BJ (cell line): ENCODE results near the gene ZNF697. TPM values are rescaled to one million over a fixed set of nuclear protein-coding genes. Genes with fewer than 3 reads are reported as not detected.
"Not testable (repeated sequence)": the region's sequence is repeated elsewhere in the genome, so short reads cannot be mapped to it uniquely, and the experiment has no call there.

ENCODE experiments used
- CTCF ChIA-PET: fragments of 350-600 bp; formaldehyde crosslinking; extraction: SDS; loops from one replicate; lab custom pipeline; 2021; ENCODE audit warnings: antibody characterized with exemption, inconsistent platforms; lab: Yijun Ruan, JAX
- POLR2A ChIA-PET: fragments of 300-600 bp; sonication (Branson Sonifier 250); formaldehyde crosslinking; extraction: SDS; loops from one replicate; lab custom pipeline; 2021; ENCODE audit warnings: antibody characterized with exemption; lab: Charles Lee
- DNase-seq: peaks from one replicate; pipeline ENCODE4 v3.0.0-alpha.2; 2011; ENCODE audit warnings: low read depth
- H3K27me3 ChIP-seq: 2 replicates; pipeline ENCODE4 v1.6.0; 2011; ENCODE audit warnings: low read length; ENCODE audit not compliant: control insufficient read depth, insufficient read depth
- H3K36me3 ChIP-seq: 2 replicates; pipeline ENCODE4 v1.5.1; 2011; ENCODE audit warnings: low read length; ENCODE audit not compliant: control insufficient read depth, insufficient read depth
- H3K4me3 ChIP-seq: 2 replicates; pipeline ENCODE4 v1.5.1; 2011; ENCODE audit warnings: low read depth, mild to moderate bottlenecking, control low read depth, low read length
- CTCF ChIP-seq: IDR thresholded peaks from 2 replicates; pipeline ENCODE4 v1.5.1; 2011; ENCODE audit warnings: low read depth, mild to moderate bottlenecking, control low read depth, inconsistent platforms, low read length, moderate library complexity; ENCODE audit not compliant: insufficient read depth
- polyA plus RNA-seq: library from polyadenylated mRNA; depleted of rRNA; stranded (reverse); fragments of >200 nt; gene quantifications from 2 replicates; pipeline ENCODE4 v1.2.3, GENCODE V29; 2011

ZNF697 gene
- polyA plus RNA-seq, 1 experiment: 3.2 TPM

GRCh38 chr1:119603695-119604094 is 44.4 kb downstream of the ZNF697 start:
- DNase-seq: no peak
- ChIA-PET CTCF (interaction anchor here (1.6 to 1.7 kb wide), 2 partner anchors 11 to 72 kb away, joined by 4 to 6 read pairs; no protein-coding TSS in a partner anchor), POLR2A (interaction anchor here (0.5 kb wide), 1 partner anchor 104 kb away, joined by 12 read pairs; no protein-coding TSS in a partner anchor)

DNA sequence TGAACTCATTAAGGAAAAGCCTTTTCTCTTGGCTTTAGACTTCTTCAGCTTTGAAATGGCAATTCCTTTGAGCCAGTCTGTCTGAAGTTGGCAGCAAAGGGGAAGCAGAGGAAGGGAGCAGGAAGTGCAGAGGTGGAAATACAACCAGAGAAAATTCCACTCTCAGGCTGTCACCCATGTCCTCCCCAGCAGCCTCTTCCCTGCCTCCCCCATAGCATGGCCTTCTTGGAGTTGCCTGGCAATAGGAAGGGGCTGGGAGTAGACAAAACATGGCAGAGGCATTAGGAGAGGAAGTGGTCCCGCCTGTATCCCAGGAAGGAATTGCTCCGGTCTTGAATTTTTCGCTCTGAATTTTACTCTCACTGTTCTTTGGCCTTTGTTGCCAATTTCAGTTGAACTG is 44.8 kb downstream of the ZNF697 start:
- POLR2A ChIA-PET: interaction anchor here (0.5 kb wide), 1 partner anchor 104 kb away, joined by 12 read pairs; no protein-coding TSS in a partner anchor
- CTCF ChIA-PET: interaction anchor here (1.6 to 1.7 kb wide), 2 partner anchors 11 to 73 kb away, joined by 4 to 6 read pairs; no protein-coding TSS in a partner anchor
- DNase-seq, H3K27me3 ChIP-seq, H3K4me3 ChIP-seq, H3K36me3 ChIP-seq: not testable (repeated sequence)

More at GRCh38 chr1:119603695-119604094, 44.4 kb downstream of the ZNF697 start:
- no peak overlapping the region for H3K4me3 ChIP-seq
- TF ChIP-seq CTCF: no peak
- no peaks in the 10 kb centered on the region for H3K36me3 ChIP-seq
- no peaks in the 10 kb centered on the region for H3K27me3 ChIP-seq

- DNase-seq, H3K4me3 ChIP-seq, POLR2A ChIA-PET, H3K27me3 ChIP-seq, H3K36me3 ChIP-seq: not testable (repeated sequence)
- CTCF ChIA-PET: interaction anchor here (1.6 to 3.9 kb wide), 3 partner anchors 9 to 73 kb away, joined by 4 to 19 read pairs (median 6); no protein-coding TSS in a partner anchor
These were observed 45.3 kb downstream of the ZNF697 start for GRCh38 chr1:119602789-119603188.

DNA sequence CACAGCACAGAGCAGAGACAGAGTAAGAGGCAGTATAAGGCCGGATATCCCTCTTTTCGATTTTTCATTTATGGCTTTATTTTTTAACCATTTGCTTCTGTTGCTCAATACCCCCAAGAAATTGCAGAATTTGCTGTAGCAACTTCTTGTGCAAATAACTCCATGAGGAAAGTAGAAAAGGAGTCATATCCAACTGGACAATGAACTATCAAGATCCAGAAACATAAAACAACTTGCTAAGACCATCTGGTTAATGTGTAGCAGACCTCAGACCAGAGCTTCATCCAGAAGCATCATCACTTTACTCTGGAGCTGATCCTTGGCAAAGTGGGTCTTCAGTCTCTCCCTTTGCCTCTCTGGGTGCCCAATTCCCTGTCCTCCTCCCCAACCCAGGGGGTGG is 45.9 kb downstream of the ZNF697 start:
- H3K27me3 ChIP-seq: no peaks in the 10 kb centered on the region
- TF ChIP-seq CTCF: no peak
- POLR2A ChIA-PET: no interaction called here
- no peak overlapping the region for H3K4me3 ChIP-seq
- CTCF ChIA-PET: interaction anchor here (1.7 to 3.9 kb wide), 2 partner anchors 9 to 74 kb away, joined by 6 to 19 read pairs; no protein-coding TSS in a partner anchor
- no peaks in the 10 kb centered on the region for H3K36me3 ChIP-seq
- DNase-seq: no peak

DNA sequence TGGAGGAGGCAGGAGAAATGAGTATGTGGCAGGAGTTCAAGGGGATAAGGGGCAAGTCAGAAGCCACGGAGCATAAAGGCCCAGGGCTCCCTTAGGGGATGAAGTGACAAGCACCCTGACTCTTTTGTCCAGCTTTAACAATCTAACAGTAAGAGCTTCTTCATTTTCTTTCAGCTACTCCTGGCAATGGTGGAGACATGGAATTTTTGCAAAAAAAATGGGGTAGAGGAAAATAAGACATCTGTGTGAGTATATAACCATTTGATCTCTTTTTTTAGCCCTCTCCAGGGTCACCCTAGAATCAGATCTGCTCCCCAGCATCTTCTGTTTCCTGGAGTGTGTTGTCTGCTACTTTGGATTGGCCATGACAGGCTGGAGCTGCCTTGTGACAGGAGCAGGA is 47.1 kb downstream of the ZNF697 start:
- ChIA-PET CTCF (interaction anchor here (1.3 to 3.9 kb wide), 3 partner anchors 10 to 75 kb away, joined by 5 to 19 read pairs (median 6); no protein-coding TSS in a partner anchor), POLR2A (no interaction called here)
- no peak for TF ChIP-seq CTCF
- no peak overlapping the region for H3K4me3 ChIP-seq
- H3K27me3 ChIP-seq: no peaks in the 10 kb centered on the region
- no peaks in the 10 kb centered on the region for H3K36me3 ChIP-seq
- DNase-seq: no peak

DNA sequence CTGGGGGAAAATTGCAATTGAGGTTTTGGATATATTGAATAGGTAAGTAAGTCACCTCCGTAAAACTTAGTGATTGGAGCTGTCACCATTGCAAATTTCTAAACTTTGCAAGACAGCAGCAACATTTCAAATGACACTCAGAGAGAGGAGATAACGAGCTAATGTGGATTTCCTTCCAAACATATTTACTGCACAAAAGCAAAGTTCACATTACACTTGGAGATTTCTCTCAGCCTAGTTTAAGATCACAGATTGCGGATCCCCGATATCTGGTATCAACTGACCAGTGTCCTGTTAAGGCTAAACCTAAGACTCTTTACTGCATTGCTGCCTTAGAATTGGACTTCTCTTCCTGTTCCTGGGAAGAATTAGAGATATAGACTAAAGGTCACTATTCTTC is 47.5 kb downstream of the ZNF697 start:
- ChIA-PET CTCF (interaction anchor here (1.0 to 3.9 kb wide), 5 partner anchors 8 to 75 kb away, joined by 3 to 19 read pairs (median 5); no protein-coding TSS in a partner anchor), POLR2A (no interaction called here)
- H3K36me3 ChIP-seq: no peaks in the 10 kb centered on the region
- no peak overlapping the region for H3K4me3 ChIP-seq
- TF ChIP-seq CTCF: no peak
- H3K27me3 ChIP-seq: no peaks in the 10 kb centered on the region
- no peak for DNase-seq
